GM23338 (cell line): ENCODE data around the gene CHST12. TPM values are rescaled to one million over a fixed set of nuclear protein-coding genes. Genes with fewer than 3 reads are reported as not detected.

ENCODE experiments used
- ATAC-seq: fragments of 200-7000 bp; cut with Tn5 transposase; 3 replicates; pipeline ENCODE4 v1.9.1; 2020
- DNase-seq: peaks from one replicate; pipeline ENCODE4 v3.0.0-alpha.2; 2015; ENCODE audit warnings: low spot score
- H2AFZ ChIP-seq: fragments of 200-600 bp; sonication (generic); 2 replicates; pipeline ENCODE4 v1.8.0; 2016; ENCODE audit warnings: antibody characterized with exemption, mild to moderate bottlenecking, moderate library complexity
- H3F3A ChIP-seq: fragments of 200-600 bp; sonication (generic); replicated peaks from 2 replicates; pipeline ENCODE4 v1.8.0; 2017; ENCODE audit warnings: antibody characterized with exemption, mixed run types, low read depth
- H3K27ac ChIP-seq: fragments of 200-600 bp; sonication (generic); 2 replicates; pipeline ENCODE4 v1.6.1; 2016; ENCODE audit warnings: low read depth
- H3K27me3 ChIP-seq: fragments of 200-600 bp; sonication (generic); 2 replicates; pipeline ENCODE4 v1.8.0; 2016; ENCODE audit warnings: mild to moderate bottlenecking, mixed run types, moderate library complexity; ENCODE audit not compliant: insufficient read depth
- H3K36me3 ChIP-seq: fragments of 200-600 bp; sonication (generic); 2 replicates; pipeline ENCODE4 v1.8.0; 2016; ENCODE audit warnings: mild to moderate bottlenecking; ENCODE audit not compliant: insufficient read depth
- H3K4me1 ChIP-seq: fragments of 200-600 bp; sonication (generic); 2 replicates; pipeline ENCODE4 v1.8.0; 2016; ENCODE audit warnings: mild to moderate bottlenecking, moderate library complexity; ENCODE audit not compliant: insufficient read depth
- H3K4me2 ChIP-seq: fragments of 200-600 bp; sonication (generic); 2 replicates; pipeline ENCODE4 v1.7.1; 2017; ENCODE audit warnings: mixed run types
- H3K4me3 ChIP-seq: fragments of 200-600 bp; sonication (generic); 2 replicates; pipeline ENCODE4 v1.6.1; 2016; ENCODE audit warnings: mixed run types
- H3K79me2 ChIP-seq: fragments of 200-600 bp; sonication (generic); replicated peaks from 2 replicates; pipeline ENCODE4 v1.8.0; 2017; ENCODE audit warnings: mild to moderate bottlenecking; ENCODE audit not compliant: insufficient read depth
- H3K9me2 ChIP-seq: fragments of 200-600 bp; sonication (generic); 2 replicates; pipeline ENCODE4 v1.8.0; 2017; ENCODE audit not compliant: insufficient read depth
- H4K20me1 ChIP-seq: fragments of 200-600 bp; sonication (generic); replicated peaks from 2 replicates; pipeline ENCODE4 v1.8.0; 2017; ENCODE audit warnings: mild to moderate bottlenecking; ENCODE audit not compliant: insufficient read depth
- H3K27ac Mint-ChIP-seq: 2 replicates; pipeline ENCODE4 v1.8.0; 2020; ENCODE audit warnings: inconsistent platforms, mild to moderate bottlenecking, moderate library complexity, mixed read lengths
- H3K27me3 Mint-ChIP-seq: 3 replicates; pipeline ENCODE4 v1.8.0; 2022; ENCODE audit warnings: low read depth, mild to moderate bottlenecking, moderate library complexity, mixed read lengths, inconsistent platforms; ENCODE audit not compliant: insufficient read depth, poor library complexity
- H3K36me3 Mint-ChIP-seq: 3 replicates; pipeline ENCODE4 v1.8.0; 2021; ENCODE audit warnings: low read depth, mild to moderate bottlenecking, inconsistent platforms, moderate library complexity, mixed read lengths
- H3K4me1 Mint-ChIP-seq: 3 replicates; pipeline ENCODE4 v1.8.0; 2020; ENCODE audit warnings: mild to moderate bottlenecking, inconsistent platforms, mixed read lengths
- H3K4me3 Mint-ChIP-seq: 3 replicates; pipeline ENCODE4 v1.8.0; 2021; ENCODE audit warnings: moderate library complexity, mild to moderate bottlenecking, inconsistent platforms, mixed read lengths
- H3K9me3 Mint-ChIP-seq: 3 replicates; pipeline ENCODE4 v1.8.0; 2020; ENCODE audit warnings: moderate library complexity, mild to moderate bottlenecking, inconsistent platforms, mixed read lengths
- CREB1 ChIP-seq: fragments of 250-450 bp; sonication (Bioruptor Pico); IDR thresholded peaks from 2 replicates; pipeline ENCODE4 v1.5.0; 2020; ENCODE audit warnings: low read depth, mild to moderate bottlenecking, moderate library complexity
- EZH2phosphoT487 ChIP-seq: fragments of 200-600 bp; sonication (generic); IDR thresholded peaks from one replicate; pipeline ENCODE4 v1.8.1; 2018; ENCODE audit warnings: antibody characterized with exemption; ENCODE audit not compliant: unreplicated experiment
- NANOG ChIP-seq: IDR thresholded peaks from 2 replicates; pipeline ENCODE4 v1.6.1; 2016; ENCODE audit warnings: antibody characterized with exemption, borderline replicate concordance
- STAT1 ChIP-seq: IDR thresholded peaks from one replicate; pipeline ENCODE4 v1.6.1; 2016; ENCODE audit warnings: antibody characterized with exemption; ENCODE audit not compliant: unreplicated experiment
- ZNF114 ChIP-seq: fragments of 250-450 bp; sonication (Bioruptor Pico); IDR thresholded peaks from 2 replicates; pipeline ENCODE4 v1.5.0; 2020; ENCODE audit warnings: mild to moderate bottlenecking, moderate library complexity
- ZNF462 ChIP-seq: fragments of 250-450 bp; sonication (Bioruptor Pico); IDR thresholded peaks from 2 replicates; pipeline ENCODE4 v1.5.0; 2020; ENCODE audit warnings: mild to moderate bottlenecking, moderate library complexity
- polyA plus RNA-seq: library from polyadenylated mRNA; unstranded; fragments of >200 nt; fragmentation: Nextera tagmentation; extraction: Ambion mirVana; gene quantifications from 2 replicates; pipeline ENCODE4 v1.2.1, GENCODE V29; 2016
- total RNA-seq: library from RNA; depleted of rRNA; stranded (reverse); fragments of >200 nt; shearing (Covaris generic); gene quantifications from 2 replicates; pipeline ENCODE4 v1.2.3, GENCODE V29; 2014

The CHST12 gene
- total and polyA plus RNA-seq, 2 experiments from 2014 or later = 10.1 to 14.6 TPM

DNA sequence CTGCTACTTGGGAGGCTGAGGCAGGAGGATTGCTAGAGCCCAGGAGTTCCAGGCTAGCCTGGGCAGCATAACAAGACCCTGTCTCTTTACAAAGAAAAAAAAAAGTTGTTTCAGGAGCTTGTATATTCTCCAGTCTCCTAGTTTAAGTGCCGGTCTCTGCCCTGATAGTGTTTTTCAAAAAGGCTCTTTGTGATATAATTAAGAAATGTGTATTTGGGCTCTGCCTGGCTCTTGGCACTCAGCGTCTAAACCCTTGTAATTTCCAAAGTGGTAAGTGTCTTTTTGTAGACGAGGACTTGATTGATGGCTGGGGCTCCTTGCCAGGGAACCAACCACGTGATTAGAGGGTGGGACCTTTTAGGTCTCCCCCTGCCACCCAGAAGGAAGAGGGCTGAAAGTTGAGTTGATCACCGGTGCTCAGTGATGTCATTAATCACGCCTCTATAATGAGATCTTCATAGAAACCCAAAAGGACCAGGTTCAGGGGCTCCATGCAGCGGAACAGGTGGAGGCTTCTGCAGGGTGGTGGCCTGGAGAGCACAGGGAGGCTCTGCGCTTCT lies 44.4 kb upstream of the CHST12 start:
- no peak for TF ChIP-seq CREB1 (CRISPR knock-in tag)
- ATAC-seq (no peak), DNase-seq (no peak)
- peaks cover 85% of the 10 kb centered on the region for H3K79me2 ChIP-seq
- Mint-ChIP-seq H3K4me3 (no peak overlapping the region), H3K27ac (no peak overlapping the region), H3K36me3 (peaks cover 82% of the 10 kb centered on the region), H3K4me1 (peaks cover 14% of the 10 kb centered on the region), H3K9me3 (no peaks in the 10 kb centered on the region), H3K27me3 (peaks cover 10% of the 10 kb centered on the region)
- no peak overlapping the region for H3K4me2 ChIP-seq
- peak overlapping the region; percentile 76; the same call in 1 of the 2 replicates for H3K27ac ChIP-seq
- H3K36me3 ChIP-seq = peaks cover 77% of the 10 kb centered on the region
- no peaks in the 10 kb centered on the region for H3K27me3 ChIP-seq
- H3K4me3 ChIP-seq = no peak overlapping the region
- peaks cover 78% of the 10 kb centered on the region for H4K20me1 ChIP-seq
- H3K9me2 ChIP-seq = no peaks in the 10 kb centered on the region
- no peak overlapping the region for H2AFZ ChIP-seq
- H3F3A ChIP-seq = peaks cover 43% of the 10 kb centered on the region
- H3K4me1 ChIP-seq = peaks cover 30% of the 10 kb centered on the region

DNA sequence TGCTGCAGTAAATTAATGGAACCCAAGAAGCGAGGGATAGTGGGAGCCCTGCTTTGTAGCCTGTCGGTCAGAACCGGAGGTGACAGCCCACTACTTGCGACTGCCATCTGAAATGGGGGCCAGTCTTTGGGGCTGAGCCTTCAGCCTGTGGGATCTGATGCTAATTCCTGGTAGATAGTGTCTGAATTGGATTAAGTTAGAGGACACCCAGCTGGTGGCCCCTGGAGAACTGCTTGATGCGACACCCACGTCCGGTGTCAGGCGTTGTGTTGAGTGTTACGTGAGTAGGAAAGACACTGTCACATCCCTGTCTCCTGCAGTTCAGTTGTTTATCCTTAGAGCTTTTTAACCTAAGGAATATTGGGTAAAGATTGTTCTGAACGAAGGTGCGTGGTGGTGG lies 43.8 kb upstream of the CHST12 start:
- Histone ChIP-seq H3K4me3 (no peak overlapping the region), H3K27me3 (no peaks in the 10 kb centered on the region), H3K36me3 (peaks cover 83% of the 10 kb centered on the region), H3K4me1 (peaks cover 30% of the 10 kb centered on the region), H3K4me2 (no peak overlapping the region), H4K20me1 (peaks cover 84% of the 10 kb centered on the region), H2AFZ (no peak overlapping the region), H3K79me2 (peaks cover 88% of the 10 kb centered on the region), H3K27ac (0 out of 2 replicates have a peak overlapping the region, but pooled peaks have one; percentile 76), H3F3A (peaks cover 47% of the 10 kb centered on the region), H3K9me2 (no peaks in the 10 kb centered on the region)
- Mint-ChIP-seq H3K9me3 (no peaks in the 10 kb centered on the region), H3K27me3 (peaks cover 6% of the 10 kb centered on the region), H3K36me3 (peaks cover 88% of the 10 kb centered on the region), H3K4me3 (no peak overlapping the region), H3K4me1 (peaks cover 14% of the 10 kb centered on the region), H3K27ac (no peak overlapping the region)
- DNase-seq = no peak
- no peak for TF ChIP-seq ZNF462
- TF ChIP-seq STAT1 = no peak
- TF ChIP-seq NANOG = no peak
- no peak for TF ChIP-seq ZNF114 (CRISPR knock-in tag)
- TF ChIP-seq EZH2phosphoT487 = no peak
- no peak for ATAC-seq
